Middle frontal gyrus (tissue), 1 donor: ENCODE measurements around the gene ERVK3-1.
A peak's percentile ranks its signal among the peaks of the same experiment; 100 is the strongest.

ENCODE experiments used
- DNase-seq: peaks from one replicate; pipeline ENCODE4 v3.0.0-alpha.2; 2015; ENCODE audit warnings: low spot score; ENCODE audit errors: extremely low spot score

The ERVK3-1 gene

DNA sequence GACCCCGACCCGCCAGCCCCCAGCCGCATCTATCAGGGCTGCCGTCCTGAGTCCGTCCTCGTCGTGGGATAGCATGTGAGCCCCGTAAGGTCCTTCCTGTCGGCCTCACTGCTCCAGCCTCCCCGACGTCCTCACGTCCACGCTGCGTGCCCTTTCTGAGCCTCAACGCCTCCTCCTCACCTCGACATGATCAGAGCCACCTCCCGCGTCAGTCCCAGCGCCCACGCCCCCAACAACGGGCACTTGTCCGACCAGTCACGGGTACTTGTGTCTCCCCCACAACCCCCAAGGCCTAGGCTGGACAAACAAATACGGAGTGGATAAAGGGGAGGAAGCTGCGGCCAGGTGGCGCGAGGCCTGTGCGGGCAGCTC lies 56.7 kb downstream of the ERVK3-1 start:
- DNase-seq, result no peak

DNA sequence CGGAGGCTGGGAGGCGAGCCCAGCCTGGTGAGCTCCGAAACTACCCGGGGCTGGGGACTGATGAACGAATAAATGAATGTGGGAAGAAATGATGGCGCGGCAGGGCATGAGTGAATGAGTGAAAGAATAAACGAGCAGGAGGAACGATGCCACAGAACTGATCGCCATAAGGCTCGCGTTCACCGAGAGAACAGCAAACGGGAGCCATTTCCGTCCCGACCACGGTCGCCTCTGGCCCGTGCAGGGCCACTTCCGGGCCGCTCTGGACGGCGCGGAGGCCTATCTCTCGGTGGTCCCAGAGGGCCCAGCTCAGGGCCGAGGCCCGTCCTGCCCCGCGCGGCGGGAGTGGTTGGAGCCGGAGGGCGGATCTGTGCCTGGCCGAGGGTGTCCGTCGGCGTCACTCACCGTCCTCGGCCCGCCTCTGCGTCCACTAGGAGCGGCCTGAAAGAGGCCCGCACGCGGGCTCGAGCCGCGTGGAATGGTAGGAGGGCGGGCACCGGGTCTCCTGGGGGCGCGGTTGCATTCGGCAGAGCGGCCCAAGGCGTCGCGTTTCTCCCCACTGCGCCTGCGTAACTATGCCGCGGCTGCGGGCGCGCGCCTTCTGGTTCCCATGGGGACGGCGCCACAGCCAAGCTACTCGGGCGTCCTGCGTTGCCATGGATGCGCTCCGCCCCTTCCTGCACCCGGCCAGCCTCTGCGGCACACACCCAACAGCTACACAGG lies 57.3 kb downstream of the ERVK3-1 start, which contains the start of gene ZNF497:
ZNF497 (minus strand) TSS at position 480 of the 723 bp plus-strand sequence. CDS start 5,116 bp downstream, outside the sequence.
- DNase-seq, result peak; percentile 95

DNA sequence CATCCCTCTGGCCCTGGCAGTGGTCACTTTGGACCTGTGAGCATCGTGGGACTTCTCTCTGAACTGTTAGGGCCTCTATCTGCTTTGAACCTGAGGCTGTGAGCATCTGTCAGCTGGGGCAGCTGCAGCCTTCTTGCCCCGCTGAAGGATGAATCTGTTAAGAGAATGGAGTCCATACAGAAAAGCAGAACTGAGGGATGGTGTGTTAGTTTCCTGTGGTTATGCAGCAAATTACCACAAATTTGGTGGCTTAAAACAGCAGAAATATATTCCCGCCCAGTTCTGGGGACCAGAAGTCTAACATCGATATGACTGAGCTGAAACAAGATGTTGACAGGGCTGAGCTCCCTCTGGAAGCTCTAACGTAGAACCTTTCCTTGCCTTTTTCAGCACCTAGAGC lies 59.0 kb downstream of the ERVK3-1 start:
- DNase-seq, result no peak
